Measurements from ENCODE around the gene NEUROD2.

The NEUROD2 gene

GRCh38 chr17:39636587-39636926 lies 28.8 kb upstream of the NEUROD2 start:
- FAIRE-seq: no peak
- no peak for DNase-seq (ENCODE audit: insufficient read length, low spot score)

- FAIRE-seq (peak; percentile 13), DNase-seq (ENCODE audit: insufficient read length, low spot score) (no peak)
Observed at GRCh38 chr17:39635614-39636176, 28.0 kb upstream of the NEUROD2 start.

DNA sequence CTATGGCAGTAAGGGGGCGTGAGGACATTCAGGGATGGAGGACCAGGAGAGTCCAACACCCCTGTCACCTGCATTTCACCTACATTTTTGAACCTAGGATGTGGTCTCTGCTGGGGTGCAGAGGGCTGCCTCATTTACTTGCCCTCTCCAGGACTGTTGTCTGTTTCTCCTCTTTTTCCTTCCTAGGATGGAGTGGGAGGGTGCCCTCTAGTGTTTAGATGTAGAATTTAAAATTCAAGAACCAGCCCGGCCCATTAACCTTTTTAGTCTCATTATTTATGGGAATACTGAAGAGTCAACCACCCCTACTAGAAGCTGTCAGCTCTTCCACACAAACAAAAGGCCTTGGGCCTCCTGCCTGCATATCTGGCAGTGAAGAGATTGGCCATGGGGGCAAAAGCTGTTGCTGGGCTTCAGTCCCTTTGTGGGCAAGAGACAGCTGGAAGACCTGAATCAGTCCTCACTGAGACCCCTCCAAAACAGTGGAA lies 26.7 kb upstream of the NEUROD2 start:
- DNase-seq (ENCODE audit: insufficient read length, low spot score) (peak; percentile 63), FAIRE-seq (no peak)

GRCh38 chr17:39633570-39634183 lies 26.0 kb upstream of the NEUROD2 start:
- FAIRE-seq (no peak), DNase-seq (ENCODE audit: insufficient read length, low spot score) (no peak)

GRCh38 chr17:39632153-39632941 lies 24.6 kb upstream of the NEUROD2 start:
- DNase-seq (ENCODE audit: insufficient read length, low spot score) (no peak), FAIRE-seq (peak; percentile 38)

- FAIRE-seq (no peak), DNase-seq (ENCODE audit: insufficient read length, low spot score) (no peak)
Observed at GRCh38 chr17:39631403-39631802, 23.7 kb upstream of the NEUROD2 start.

DNA sequence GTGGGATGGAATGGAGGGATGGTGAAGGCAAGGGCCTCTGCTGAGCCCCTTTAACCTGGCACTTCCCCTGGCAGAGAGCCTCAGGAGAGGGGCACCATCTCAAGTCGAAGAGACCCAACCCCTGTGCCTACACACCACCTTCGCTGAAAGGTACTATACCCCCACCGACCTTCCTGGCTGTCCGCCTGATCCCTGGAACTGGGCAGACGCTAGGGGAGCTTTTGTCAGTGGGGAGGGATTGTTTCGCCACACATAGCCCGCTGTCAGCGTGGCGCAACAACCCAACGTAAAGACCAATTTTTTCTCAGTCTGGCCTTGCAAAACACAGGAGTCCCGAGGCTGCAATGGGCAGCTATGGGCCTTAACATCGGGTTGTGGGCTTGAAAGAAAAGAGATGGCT lies 22.2 kb upstream of the NEUROD2 start:
- FAIRE-seq (no peak), DNase-seq (ENCODE audit: insufficient read length, low spot score) (no peak)

DNA sequence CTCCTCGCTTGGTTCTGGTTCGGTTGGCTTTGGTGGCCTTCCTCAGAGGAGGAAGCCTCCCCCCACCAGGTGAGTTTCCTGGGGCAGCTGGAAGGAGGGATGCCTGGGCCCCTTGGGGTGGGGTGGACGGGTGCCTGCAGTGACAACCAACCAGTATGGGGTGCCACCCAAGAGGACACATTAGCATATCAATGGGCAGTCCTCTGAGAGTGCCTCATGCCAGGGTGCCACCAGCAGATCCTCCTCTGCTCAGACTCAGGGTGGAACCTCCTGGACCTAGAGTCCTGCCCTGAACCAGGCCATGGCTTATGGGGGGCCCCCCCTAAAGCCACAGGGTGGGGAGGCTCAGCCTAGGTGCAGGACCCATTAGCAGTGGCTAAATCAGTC lies 21.8 kb upstream of the NEUROD2 start:
- FAIRE-seq (no peak), DNase-seq (ENCODE audit: insufficient read length, low spot score) (no peak)

DNA sequence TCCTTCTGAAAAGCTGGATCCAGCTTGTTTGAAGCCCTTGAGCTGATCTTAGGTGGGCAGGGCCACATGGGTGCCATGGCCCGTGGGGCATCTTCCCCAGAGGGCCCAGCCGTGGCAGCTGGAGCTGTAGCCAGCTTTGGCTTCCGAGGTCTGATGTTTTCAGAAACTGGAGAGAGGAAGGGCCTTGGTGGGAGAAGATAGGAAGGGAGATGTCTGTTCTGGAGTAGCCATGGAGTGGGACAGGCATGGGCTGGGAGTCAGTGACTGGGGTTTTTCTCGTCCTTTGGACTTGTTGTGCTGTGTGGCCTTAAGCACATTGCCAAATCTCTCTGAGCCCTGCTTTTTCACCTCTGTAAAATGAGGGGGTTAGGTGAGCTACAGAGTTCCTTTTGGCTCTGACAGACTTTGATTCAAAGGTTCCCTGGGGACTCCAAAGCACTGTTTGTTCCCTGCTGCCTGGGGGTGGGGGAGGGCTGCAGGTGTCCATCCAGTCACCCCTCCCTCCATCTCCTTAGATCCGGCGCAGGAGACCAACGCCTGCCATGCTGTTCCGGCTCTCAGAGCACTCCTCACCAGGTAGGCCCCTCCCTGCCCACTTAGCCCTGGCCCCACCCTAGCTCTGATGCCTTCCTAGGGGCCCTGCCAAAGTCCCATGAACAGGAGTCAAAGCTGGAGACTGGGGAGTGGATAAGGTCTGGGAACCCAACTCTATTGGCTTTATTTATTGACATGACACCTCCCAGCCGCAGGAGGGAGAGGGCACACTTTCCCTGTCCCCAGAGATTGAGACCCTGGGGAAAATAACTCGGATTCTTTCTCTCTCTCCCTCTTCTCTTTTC lies 21.2 kb upstream of the NEUROD2 start:
- FAIRE-seq (no peak), DNase-seq (ENCODE audit: insufficient read length, low spot score) (no peak)

DNA sequence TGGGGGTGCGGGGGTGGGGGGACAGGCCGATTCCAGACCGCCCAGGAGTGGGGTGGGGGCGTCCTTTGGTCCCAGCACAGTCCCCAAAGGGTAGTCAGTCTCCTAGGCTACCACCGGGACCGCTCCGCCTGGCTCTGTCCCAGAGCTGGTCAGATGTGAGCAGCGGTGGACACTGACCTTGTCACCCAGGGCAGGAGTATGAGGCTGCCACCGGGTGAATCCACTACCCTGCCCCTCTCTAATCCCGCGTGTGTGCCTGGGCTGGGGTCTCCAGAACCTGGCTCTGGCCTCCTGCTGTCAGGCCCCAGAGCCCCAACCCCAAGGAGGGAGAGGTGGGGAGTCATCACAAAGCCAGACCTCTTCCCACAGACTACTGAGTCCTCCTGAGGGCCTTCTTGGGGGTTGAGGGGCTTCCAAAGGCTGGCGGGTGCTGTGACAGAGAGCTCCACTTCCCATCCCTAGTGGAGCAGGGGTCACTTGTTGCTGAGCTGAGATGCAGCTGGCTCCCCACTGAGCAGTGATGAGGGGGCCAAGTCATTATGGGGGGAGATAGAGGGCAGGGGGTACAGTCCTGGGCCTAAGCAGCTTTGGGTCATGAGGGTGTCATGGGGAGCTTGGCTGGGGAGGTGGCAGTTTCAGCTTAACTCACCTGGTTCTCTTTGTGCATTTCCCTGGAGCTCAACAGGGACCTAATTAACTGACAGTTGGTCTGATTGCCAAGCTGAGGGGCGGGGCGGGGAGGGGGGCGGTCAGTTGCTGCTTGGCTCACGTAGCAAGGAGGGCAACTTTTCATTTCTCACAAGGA lies 20.2 kb upstream of the NEUROD2 start:
- no peak for DNase-seq (ENCODE audit: insufficient read length, low spot score)
- FAIRE-seq: no peak

DNA sequence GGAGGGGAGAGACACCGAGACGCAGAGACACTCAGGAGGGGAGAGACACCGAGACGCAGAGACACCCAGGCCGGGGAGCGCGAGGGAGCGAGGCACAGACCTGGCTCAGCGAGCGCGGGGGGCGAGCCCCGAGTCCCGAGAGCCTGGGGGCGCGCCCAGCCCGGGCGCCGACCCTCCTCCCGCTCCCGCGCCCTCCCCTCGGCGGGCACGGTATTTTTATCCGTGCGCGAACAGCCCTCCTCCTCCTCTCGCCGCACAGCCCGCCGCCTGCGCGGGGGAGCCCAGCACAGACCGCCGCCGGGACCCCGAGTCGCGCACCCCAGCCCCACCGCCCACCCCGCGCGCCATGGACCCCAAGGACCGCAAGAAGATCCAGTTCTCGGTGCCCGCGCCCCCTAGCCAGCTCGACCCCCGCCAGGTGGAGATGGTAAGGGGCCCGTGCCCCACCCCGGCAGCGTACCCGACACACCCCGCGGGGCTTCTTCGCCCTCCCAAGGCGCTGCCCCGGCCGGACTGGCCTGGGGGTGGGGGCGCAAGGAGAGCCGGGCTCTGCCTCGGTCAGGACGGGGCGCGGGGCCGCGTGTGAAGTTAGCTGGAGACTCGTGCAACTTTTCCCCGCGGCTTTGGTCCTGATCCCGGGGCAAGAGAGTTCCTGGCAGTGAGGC lies 19.5 kb upstream of the NEUROD2 start:
- FAIRE-seq (no peak), DNase-seq (ENCODE audit: insufficient read length, low spot score) (no peak)

GRCh38 chr17:39626171-39627046 lies 18.7 kb upstream of the NEUROD2 start, which contains the start of gene PPP1R1B:
PPP1R1B (plus strand) TSS chr17:39626952; CDS start chr17:39627393, 441 bp downstream.
- peak; percentile 94 for FAIRE-seq
- no peak for DNase-seq (ENCODE audit: insufficient read length, low spot score)

DNA sequence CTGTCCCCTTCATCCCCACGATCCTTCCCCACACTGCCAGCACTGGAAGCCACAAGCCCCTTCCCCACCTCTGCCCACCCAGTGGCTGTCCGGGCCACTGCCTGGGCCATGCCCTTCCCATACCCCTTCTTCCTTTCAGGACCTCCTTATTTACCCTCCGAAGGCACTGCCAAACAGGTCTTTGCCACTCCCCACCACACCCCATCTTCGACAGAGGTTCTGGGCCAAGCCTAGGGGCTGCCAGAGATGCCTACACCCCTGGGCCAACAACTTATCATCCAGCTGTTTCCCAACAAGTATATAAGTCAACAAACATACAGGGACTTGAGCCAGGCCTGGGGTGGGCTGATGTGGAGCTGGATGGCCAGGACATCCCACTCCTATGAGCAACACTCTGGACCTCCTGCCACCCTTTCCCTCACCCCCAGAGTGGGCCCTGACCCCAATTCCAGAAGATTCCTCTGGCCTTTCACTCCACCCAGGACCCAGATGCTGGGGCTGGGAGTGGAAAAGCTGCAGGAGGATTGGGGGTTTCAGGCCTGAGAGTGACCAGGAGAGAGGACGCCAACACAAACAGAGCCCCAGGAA lies 17.6 kb upstream of the NEUROD2 start:
- FAIRE-seq (no peak), DNase-seq (ENCODE audit: insufficient read length, low spot score) (no peak)

- DNase-seq (ENCODE audit: insufficient read length, low spot score): no peak
- no peak for FAIRE-seq
Observed at GRCh38 chr17:39624313-39624712, 16.6 kb upstream of the NEUROD2 start.

- peak; percentile 88 for DNase-seq (ENCODE audit: insufficient read length, low spot score)
Observed at GRCh38 chr17:39623356-39623950, 15.7 kb upstream of the NEUROD2 start.

DNA sequence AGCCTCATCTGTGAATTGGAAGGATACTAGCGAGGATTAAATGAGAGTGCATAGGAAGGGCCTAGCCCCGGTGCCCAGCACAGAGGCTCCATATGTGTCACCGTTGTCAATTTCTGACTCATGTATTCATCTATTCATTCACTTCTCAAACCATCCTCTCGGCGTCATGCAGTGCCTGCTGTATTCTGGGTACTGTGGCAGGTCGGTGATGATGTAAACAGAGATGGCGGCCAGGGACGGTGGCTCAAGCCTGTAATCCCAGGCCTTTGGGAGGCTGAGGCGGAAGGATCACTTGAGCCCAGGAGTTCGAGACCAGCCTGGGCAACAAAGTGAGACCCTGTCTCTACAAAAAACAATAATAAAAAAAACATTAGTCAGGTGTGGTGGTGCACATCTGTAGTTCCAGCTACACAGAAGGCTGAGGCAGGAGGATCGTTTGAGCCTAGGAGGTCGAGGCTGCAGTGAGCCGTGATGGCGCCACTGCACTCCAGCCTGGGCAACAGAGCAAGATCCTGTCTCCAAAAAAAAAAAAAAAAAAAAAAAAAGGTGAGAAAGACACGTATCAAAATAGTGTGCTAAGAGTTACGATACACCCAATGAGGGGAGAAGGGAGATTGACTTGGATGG lies 14.8 kb upstream of the NEUROD2 start:
- FAIRE-seq: no peak
- DNase-seq (ENCODE audit: insufficient read length, low spot score): no peak

More at GRCh38 chr17:39623356-39623950, 15.7 kb upstream of the NEUROD2 start:
- FAIRE-seq: peak; percentile 80
